ENCODE results near the gene TMEM54.

The TMEM54 gene

DNA sequence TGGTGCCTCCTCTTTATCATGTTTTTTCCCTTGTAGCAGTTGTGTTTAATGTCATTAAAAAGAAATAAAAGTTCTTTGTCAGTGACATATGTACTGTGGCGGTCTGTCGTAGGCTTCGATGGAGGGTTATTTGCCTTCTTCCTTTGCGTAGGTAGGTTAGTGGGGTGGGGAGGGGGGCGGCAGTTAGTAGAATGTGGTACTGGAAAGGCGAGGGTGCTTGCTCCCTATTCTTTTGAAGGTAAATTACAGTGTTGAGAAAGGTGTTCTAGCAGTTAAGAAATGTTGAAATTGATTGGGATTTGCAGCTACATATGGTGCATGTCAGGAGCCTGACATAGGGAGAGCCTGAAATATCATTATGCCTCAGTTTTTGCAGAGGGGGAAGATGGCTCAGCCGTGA is 42.4 kb downstream of the TMEM54 start:
- no peak overlapping the region for H3K14ac ChIP-seq (ENCODE audit: low read length in 2 of 2)

DNA sequence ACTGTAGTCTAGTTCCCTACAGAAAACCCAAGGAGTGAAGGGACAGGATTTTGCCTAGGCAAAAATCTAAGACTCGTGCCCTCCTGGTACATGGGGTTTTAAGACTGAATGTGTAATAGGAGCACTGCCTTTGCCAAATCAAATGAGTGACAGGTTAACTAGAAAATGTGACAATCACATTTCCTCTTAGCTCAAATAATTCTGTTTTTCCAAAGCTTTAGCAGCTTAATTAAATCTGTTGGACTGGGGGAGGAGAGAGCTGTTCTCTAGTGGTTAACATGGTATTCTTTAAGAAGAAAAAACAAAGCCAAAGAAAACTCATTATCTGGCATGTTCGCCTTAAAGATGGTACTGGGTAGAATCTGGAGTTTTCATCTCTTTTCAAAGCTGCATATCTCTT is 43.1 kb downstream of the TMEM54 start:
- no peaks in the 10 kb centered on the region for H3K27me3 ChIP-seq (ENCODE audit: control insufficient read depth in 1 of 2, insufficient read depth in 1 of 2, low read length in 2 of 2)
- H2BK15ac ChIP-seq (ENCODE audit: low read depth, poor library complexity, severe bottlenecking), result no peak overlapping the region
- WGBS, result 100% methylated on average over 2 of the region's 2 CpGs
- no peak overlapping the region for H3K4me3 ChIP-seq (ENCODE audit: insufficient read depth in 1 of 2, low read depth in 1 of 2, low read length in 2 of 2)
- H2AK5ac ChIP-seq (ENCODE audit: low read length, severe bottlenecking), result no peak overlapping the region
- H3K4me1 ChIP-seq (ENCODE audit: control insufficient read depth, insufficient read depth, low read depth, low read length), result peaks cover 2% of the 10 kb centered on the region
- no peak overlapping the region for H2BK5ac ChIP-seq (ENCODE audit: low read depth, low read length, poor library complexity, severe bottlenecking)
- no peak for DNase-seq
- H4K91ac ChIP-seq (ENCODE audit: low read length), result no peak overlapping the region
- no peak overlapping the region for H3K27ac ChIP-seq (ENCODE audit: low read length, poor library complexity, severe bottlenecking)
- H2AFZ ChIP-seq (ENCODE audit: low read depth, low read length), result no peak overlapping the region
- H3K4ac ChIP-seq (ENCODE audit: low read depth in 1 of 2, low read length in 2 of 2), result no peak overlapping the region
- H3K18ac ChIP-seq (ENCODE audit: low read depth in 1 of 2, low read length in 2 of 2), result no peak overlapping the region
- H3K36me3 ChIP-seq (ENCODE audit: control insufficient read depth in 1 of 2, insufficient read depth in 2 of 2, low read depth in 1 of 2, low read length in 2 of 2), result peaks cover 19 to 84% of the 10 kb centered on the region in 2 experiments
- no peak overlapping the region for H3K23ac ChIP-seq (ENCODE audit: low read length in 2 of 2)
- H3K9me3 ChIP-seq (ENCODE audit: control insufficient read depth, low read length), result no peaks in the 10 kb centered on the region
- H3K9ac ChIP-seq (ENCODE audit: low read length), result no peak overlapping the region
- no peak overlapping the region for H3K4me2 ChIP-seq (ENCODE audit: low read length, poor library complexity, severe bottlenecking)
- no peak overlapping the region for H4K8ac ChIP-seq (ENCODE audit: low read length)
- no peak overlapping the region for H3K14ac ChIP-seq (ENCODE audit: low read length in 2 of 2)
- H3K79me1 ChIP-seq (replicated peaks; ENCODE audit: low read length, poor library complexity, severe bottlenecking), result peaks cover 6% of the 10 kb centered on the region
- no peak overlapping the region for H2BK120ac ChIP-seq (ENCODE audit: low read depth, low read length)
- no peak overlapping the region for H2BK12ac ChIP-seq (ENCODE audit: low read length in 2 of 2)

More for the DNA sequence above, 42.4 kb downstream of the TMEM54 start:
- peaks cover 12 to 79% of the 10 kb centered on the region in 2 experiments for H3K36me3 ChIP-seq (ENCODE audit: control insufficient read depth in 1 of 2, insufficient read depth in 2 of 2, low read depth in 1 of 2, low read length in 2 of 2)
- no peaks in the 10 kb centered on the region for H3K27me3 ChIP-seq (ENCODE audit: control insufficient read depth in 1 of 2, insufficient read depth in 1 of 2, low read length in 2 of 2)
- no peak overlapping the region for H3K4ac ChIP-seq (ENCODE audit: low read depth in 1 of 2, low read length in 2 of 2)
- no peak overlapping the region for H3K9ac ChIP-seq (ENCODE audit: low read length)
- 96% methylated on average over 7 of the region's 7 CpGs for WGBS
- no peak overlapping the region for H3K27ac ChIP-seq (ENCODE audit: low read length, poor library complexity, severe bottlenecking)
- no peak overlapping the region for H2BK120ac ChIP-seq (ENCODE audit: low read depth, low read length)
- no peak overlapping the region for H2BK5ac ChIP-seq (ENCODE audit: low read depth, low read length, poor library complexity, severe bottlenecking)
- no peak for DNase-seq
- no peak overlapping the region for H3K4me3 ChIP-seq (ENCODE audit: insufficient read depth in 1 of 2, low read depth in 1 of 2, low read length in 2 of 2)
- H2AFZ ChIP-seq (ENCODE audit: low read depth, low read length), result no peak overlapping the region
- no peak overlapping the region for H3K4me2 ChIP-seq (ENCODE audit: low read length, poor library complexity, severe bottlenecking)
- no peak overlapping the region for H3K23ac ChIP-seq (ENCODE audit: low read length in 2 of 2)
- no peak overlapping the region for H4K8ac ChIP-seq (ENCODE audit: low read length)
- H2AK5ac ChIP-seq (ENCODE audit: low read length, severe bottlenecking), result no peak overlapping the region
- H4K91ac ChIP-seq (ENCODE audit: low read length), result no peak overlapping the region
- peaks cover 4% of the 10 kb centered on the region for H3K4me1 ChIP-seq (ENCODE audit: control insufficient read depth, insufficient read depth, low read depth, low read length)
- peaks cover 6% of the 10 kb centered on the region for H3K79me1 ChIP-seq (replicated peaks; ENCODE audit: low read length, poor library complexity, severe bottlenecking)
- H2BK15ac ChIP-seq (ENCODE audit: low read depth, poor library complexity, severe bottlenecking), result no peak overlapping the region
- H3K18ac ChIP-seq (ENCODE audit: low read depth in 1 of 2, low read length in 2 of 2), result no peak overlapping the region
- H2BK12ac ChIP-seq (ENCODE audit: low read length in 2 of 2), result no peak overlapping the region
- H3K9me3 ChIP-seq (ENCODE audit: control insufficient read depth, low read length), result no peaks in the 10 kb centered on the region

GRCh38 chr1:32855861-32856617 is 45.1 kb downstream of the TMEM54 start:
- Histone ChIP-seq H3K4ac (ENCODE audit: low read depth in 1 of 2, low read length in 2 of 2) (no peak overlapping the region), H2BK12ac (ENCODE audit: low read length in 2 of 2) (no peak overlapping the region), H2AK5ac (ENCODE audit: low read length, severe bottlenecking) (no peak overlapping the region), H3K27ac (ENCODE audit: low read length, poor library complexity, severe bottlenecking) (no peak overlapping the region), H4K8ac (ENCODE audit: low read length) (no peak overlapping the region), H3K27me3 (ENCODE audit: control insufficient read depth in 1 of 2, insufficient read depth in 1 of 2, low read length in 2 of 2) (no peaks in the 10 kb centered on the region), H3K4me1 (ENCODE audit: control insufficient read depth, insufficient read depth, low read depth, low read length) (no peaks in the 10 kb centered on the region), H3K18ac (ENCODE audit: low read depth in 1 of 2, low read length in 2 of 2) (no peak overlapping the region), H3K23ac (ENCODE audit: low read length in 2 of 2) (no peak overlapping the region), H3K9ac (ENCODE audit: low read length) (no peak overlapping the region), H3K4me2 (ENCODE audit: low read length, poor library complexity, severe bottlenecking) (no peak overlapping the region), H3K79me1 (replicated peaks; ENCODE audit: low read length, poor library complexity, severe bottlenecking) (peaks cover 10% of the 10 kb centered on the region), H3K4me3 (ENCODE audit: insufficient read depth in 1 of 2, low read depth in 1 of 2, low read length in 2 of 2) (no peak overlapping the region), H2BK15ac (ENCODE audit: low read depth, poor library complexity, severe bottlenecking) (no peak overlapping the region), H2AFZ (ENCODE audit: low read depth, low read length) (no peak overlapping the region), H2BK120ac (ENCODE audit: low read depth, low read length) (no peak overlapping the region), H3K9me3 (ENCODE audit: control insufficient read depth, low read length) (no peaks in the 10 kb centered on the region), H4K91ac (ENCODE audit: low read length) (no peak overlapping the region), H2BK5ac (ENCODE audit: low read depth, low read length, poor library complexity, severe bottlenecking) (no peak overlapping the region), H3K14ac (ENCODE audit: low read length in 2 of 2) (no peak overlapping the region), H3K36me3 (ENCODE audit: control insufficient read depth in 1 of 2, insufficient read depth in 2 of 2, low read depth in 1 of 2, low read length in 2 of 2) (peaks cover 15 to 92% of the 10 kb centered on the region in 2 experiments)
- WGBS, result 97% methylated on average over 11 of the region's 13 CpGs
- DNase-seq, result no peak

DNA sequence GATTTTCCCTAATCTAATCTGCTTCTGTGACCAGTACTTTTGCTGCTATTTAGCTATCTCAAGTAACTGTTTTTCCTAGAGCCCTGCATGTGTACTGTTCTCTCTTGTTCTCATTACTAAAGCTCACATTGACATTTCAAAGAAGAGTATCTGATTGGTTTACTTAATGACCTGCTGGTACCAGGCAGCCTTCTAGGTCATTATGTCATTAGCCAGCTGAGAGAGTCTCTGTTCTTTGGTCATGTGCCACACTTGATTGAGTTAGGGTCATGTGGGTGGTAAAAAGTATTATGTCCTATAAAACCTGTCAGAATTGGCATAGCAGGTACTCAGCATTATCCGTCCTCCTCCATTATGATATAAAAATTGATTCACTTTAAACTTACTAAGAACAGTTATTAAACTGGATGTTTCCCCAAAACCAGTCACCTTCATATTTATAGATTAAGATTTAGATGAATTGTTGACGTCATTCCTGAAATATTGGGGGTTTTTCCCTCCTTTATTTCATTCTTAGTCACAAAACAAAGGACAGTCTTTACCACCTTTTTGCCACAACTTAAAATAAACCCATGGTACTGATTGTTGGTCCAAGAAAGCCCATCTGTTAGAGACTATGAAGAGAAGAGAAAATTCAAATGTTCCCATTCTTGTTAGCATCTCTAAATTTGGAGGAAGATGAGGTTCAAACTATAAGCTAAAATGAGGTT is 52.7 kb downstream of the TMEM54 start:
- H2AFZ ChIP-seq (ENCODE audit: low read depth, low read length), result no peak overlapping the region
- H2BK15ac ChIP-seq (ENCODE audit: low read depth, poor library complexity, severe bottlenecking), result no peak overlapping the region
- no peak overlapping the region for H3K14ac ChIP-seq (ENCODE audit: low read length in 2 of 2)
- H3K9ac ChIP-seq (ENCODE audit: low read length), result no peak overlapping the region
- H3K9me3 ChIP-seq (ENCODE audit: control insufficient read depth, low read length), result no peaks in the 10 kb centered on the region
- H3K4me3 ChIP-seq (ENCODE audit: insufficient read depth in 1 of 2, low read depth in 1 of 2, low read length in 2 of 2), result no peak overlapping the region
- H3K18ac ChIP-seq (ENCODE audit: low read depth in 1 of 2, low read length in 2 of 2), result no peak overlapping the region
- no peak overlapping the region for H2BK120ac ChIP-seq (ENCODE audit: low read depth, low read length)
- H3K23ac ChIP-seq (ENCODE audit: low read length in 2 of 2), result no peak overlapping the region
- no peak overlapping the region for H3K4ac ChIP-seq (ENCODE audit: low read depth in 1 of 2, low read length in 2 of 2)
- no peak overlapping the region for H4K8ac ChIP-seq (ENCODE audit: low read length)
- H3K27me3 ChIP-seq (ENCODE audit: control insufficient read depth in 1 of 2, insufficient read depth in 1 of 2, low read length in 2 of 2), result no peaks in the 10 kb centered on the region
- no CpG with 5 or more reads among the region's 2 CpGs for WGBS
- H2AK5ac ChIP-seq (ENCODE audit: low read length, severe bottlenecking), result no peak overlapping the region
- H3K36me3 ChIP-seq (ENCODE audit: control insufficient read depth in 1 of 2, insufficient read depth in 2 of 2, low read depth in 1 of 2, low read length in 2 of 2), result peaks cover 25 to 69% of the 10 kb centered on the region in 2 experiments
- DNase-seq, result no peak
- no peak overlapping the region for H4K91ac ChIP-seq (ENCODE audit: low read length)
- no peak overlapping the region for H2BK5ac ChIP-seq (ENCODE audit: low read depth, low read length, poor library complexity, severe bottlenecking)
- H3K4me1 ChIP-seq (ENCODE audit: control insufficient read depth, insufficient read depth, low read depth, low read length), result no peaks in the 10 kb centered on the region
- peaks cover 6% of the 10 kb centered on the region for H3K79me1 ChIP-seq (replicated peaks; ENCODE audit: low read length, poor library complexity, severe bottlenecking)
- H3K4me2 ChIP-seq (ENCODE audit: low read length, poor library complexity, severe bottlenecking), result no peak overlapping the region
- H2BK12ac ChIP-seq (ENCODE audit: low read length in 2 of 2), result no peak overlapping the region
- no peak overlapping the region for H3K27ac ChIP-seq (ENCODE audit: low read length, poor library complexity, severe bottlenecking)
